Sciatic nerve (tissue), 2 donors: ENCODE results near the gene OR4N2. TPM values are rescaled to one million over a fixed set of nuclear protein-coding genes. Genes with fewer than 3 reads are reported as not detected.
"Not testable (repeated sequence)": the region's sequence is repeated elsewhere in the genome, so short reads cannot be mapped to it uniquely, and the experiment has no call there.

Experiments used
- ATAC-seq: fragments of 200-7000 bp; cut with Tn5 transposase; one replicate; pipeline ENCODE4 v1.9.1; 2020; ENCODE audit warnings: mild to moderate bottlenecking, moderate library complexity
- DNase-seq: peaks from one replicate; pipeline ENCODE4 v3.0.0-alpha.2; 2020; ENCODE audit warnings: low spot score
- intact Hi-C: fragments of 100-400 bp; cut with DNase I; formaldehyde crosslinking; loops from one replicate; pipeline ENCODE4 v1.14.2; 2022
- total RNA-seq: library from RNA; stranded (reverse); fragmentation: NEBNext Ultra II Directional; extraction: Animal tissue kit (Norgen Biotek cat#: 25700); gene quantifications from one replicate; pipeline ENCODE4 v1.2.1, GENCODE V29; 2021
- donor health status: DM: no; HTN: no; CAD: no.
- donor health status: DM: no; HTN: no; CAD: no.

The OR4N2 gene, protein sequence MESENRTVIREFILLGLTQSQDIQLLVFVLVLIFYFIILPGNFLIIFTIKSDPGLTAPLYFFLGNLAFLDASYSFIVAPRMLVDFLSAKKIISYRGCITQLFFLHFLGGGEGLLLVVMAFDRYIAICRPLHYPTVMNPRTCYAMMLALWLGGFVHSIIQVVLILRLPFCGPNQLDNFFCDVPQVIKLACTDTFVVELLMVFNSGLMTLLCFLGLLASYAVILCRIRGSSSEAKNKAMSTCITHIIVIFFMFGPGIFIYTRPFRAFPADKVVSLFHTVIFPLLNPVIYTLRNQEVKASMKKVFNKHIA
- not detected for total RNA-seq

DNA sequence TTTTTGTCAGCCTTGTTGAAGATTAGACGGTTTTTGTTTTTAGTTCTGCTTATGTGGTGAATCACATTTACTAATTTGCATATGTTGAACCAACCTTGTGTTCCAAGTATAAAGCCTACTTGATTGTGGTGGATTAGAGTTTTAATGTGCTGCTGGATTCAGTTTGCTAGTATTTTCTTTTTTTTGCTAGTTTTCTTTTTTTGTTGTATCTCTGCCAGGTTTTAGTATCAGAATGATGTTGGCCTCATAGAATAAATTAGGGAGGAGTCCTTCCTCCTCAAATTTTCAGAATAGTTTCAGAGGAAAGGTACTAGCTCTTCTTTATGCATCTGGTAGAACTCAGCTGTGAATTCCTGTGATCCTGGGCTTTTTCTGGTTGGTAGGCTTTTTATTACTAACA lies at the start of gene OR4N2:
TSS of gene OR4N2 (plus strand) at position 301 of the 400 bp plus-strand sequence. CDS start 23,679 bp downstream, outside the sequence.
- DNase-seq, ATAC-seq, intact Hi-C loops: not testable (repeated sequence)

- DNase-seq (no peak), ATAC-seq (no peak)
- intact Hi-C loops = no loop called here
These were observed 49.4 kb upstream of the OR4N2 start for GRCh38 chr14:19754172-19754571.

GRCh38 chr14:19771491-19771890 lies 32.1 kb upstream of the OR4N2 start:
- intact Hi-C loops, DNase-seq, ATAC-seq: not testable (repeated sequence)

DNA sequence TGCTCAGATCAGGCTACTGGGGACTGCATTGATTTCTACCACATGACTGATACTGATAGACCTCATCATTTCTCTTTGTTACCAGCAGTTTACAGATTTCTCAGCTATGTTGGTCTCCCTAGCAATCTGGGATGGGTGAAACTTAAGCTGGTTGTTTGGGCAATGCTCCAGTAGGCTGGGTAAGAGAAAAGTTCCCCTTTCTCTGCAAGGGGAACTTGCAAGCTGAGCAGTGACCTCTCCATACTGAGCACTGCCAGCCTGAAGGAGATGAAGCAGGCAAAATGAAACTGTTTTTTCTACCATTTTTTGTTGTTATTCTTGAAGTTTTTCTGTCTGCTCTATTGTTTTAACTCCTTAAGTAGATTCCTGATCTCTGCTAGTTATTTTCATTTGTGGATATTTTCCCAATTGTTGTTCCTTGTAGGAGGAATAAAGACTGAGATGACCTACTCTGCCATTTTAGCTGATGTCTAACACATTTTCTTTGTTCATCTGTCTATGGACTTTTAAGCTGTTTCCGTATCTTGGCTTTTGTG lies 31.6 kb upstream of the OR4N2 start:
- peak; percentile 78 for ATAC-seq
- DNase-seq = no peak
- intact Hi-C loops = no loop called here

DNA sequence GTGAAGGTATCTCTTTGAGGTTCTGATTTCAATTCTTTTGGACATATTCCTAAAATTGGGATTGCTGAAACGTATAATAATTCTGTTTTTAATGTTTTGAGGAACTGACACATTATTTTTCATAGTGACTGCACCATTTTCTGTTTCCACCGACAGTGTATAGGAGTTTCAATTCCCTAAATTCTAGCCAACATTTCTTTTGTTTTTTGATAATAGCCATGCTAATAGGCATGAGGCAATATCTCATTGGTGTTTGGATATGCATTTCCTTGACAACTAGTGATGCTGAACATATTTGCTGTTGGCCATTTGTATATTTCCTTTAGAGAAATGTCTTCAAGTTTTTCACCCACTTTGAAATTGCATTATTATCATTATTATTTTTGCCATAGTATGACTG lies 31.1 kb upstream of the OR4N2 start:
- ATAC-seq = peak; percentile 76
- DNase-seq, intact Hi-C loops: not testable (repeated sequence)

GRCh38 chr14:19773204-19773603 lies 30.4 kb upstream of the OR4N2 start, which contains the start of gene OR4M1:
Gene OR4M1, plus strand, starts transcription at chr14:19773504. Its CDS starts 6,819 bp downstream, at chr14:19780323.
- ATAC-seq, DNase-seq, intact Hi-C loops: not testable (repeated sequence)

DNA sequence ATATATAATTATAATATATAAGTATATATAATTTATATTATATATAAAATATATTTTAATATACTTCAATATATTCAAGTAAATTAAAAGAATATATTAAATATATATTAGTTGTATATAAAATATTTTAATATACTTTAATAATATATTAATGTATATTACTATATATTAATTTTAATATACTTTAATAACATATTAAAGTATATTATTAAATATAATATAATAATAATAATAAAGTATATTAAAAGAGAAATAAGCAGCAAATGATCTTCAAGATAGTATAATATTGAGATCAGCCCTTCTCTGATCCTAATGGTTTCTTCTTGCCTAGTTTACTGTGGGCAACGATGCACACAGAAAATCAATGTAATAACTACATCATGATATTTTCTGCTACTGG lies 28.0 kb upstream of the OR4N2 start:
- DNase-seq (no peak), ATAC-seq (no peak)
- intact Hi-C loops = no loop called here

DNA sequence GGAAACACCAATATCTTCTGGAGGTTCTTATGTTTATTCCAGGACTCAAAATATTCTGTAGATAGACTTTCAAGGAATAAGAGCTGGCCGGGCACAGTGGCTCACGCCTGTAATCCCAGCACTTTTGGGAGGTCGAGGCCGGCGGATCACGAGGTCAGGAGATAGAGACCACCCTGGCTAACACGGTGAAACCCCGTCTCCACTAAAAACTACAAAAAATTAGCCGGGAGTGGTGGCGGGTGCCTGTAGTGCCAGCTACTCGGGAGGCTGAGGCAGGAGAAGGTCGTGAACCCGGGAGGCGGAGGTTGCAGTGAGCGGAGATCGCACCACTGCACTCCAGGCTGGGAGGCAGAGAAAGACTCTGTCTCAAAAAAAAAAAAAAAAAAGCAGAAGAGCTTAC lies 17.7 kb upstream of the OR4N2 start:
- DNase-seq, ATAC-seq, intact Hi-C loops: not testable (repeated sequence)

DNA sequence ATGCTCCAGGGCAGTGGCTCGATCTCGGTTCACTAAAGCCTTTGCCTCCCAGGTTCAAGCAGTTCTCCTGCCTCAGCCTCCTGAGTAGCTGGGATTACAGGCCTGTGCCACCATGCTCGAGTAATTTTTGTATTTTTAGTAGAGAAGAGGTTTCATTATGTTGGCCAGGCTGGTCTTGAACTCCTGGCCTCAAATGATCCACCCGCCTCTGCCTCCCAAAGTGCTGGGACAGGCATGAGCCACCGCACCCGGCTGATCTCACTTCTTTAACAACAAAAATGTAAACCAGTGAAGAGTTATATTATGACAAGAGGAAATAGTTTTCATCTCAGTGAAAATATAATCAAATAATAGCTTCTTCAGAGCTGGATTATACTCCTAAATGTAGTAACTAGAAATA lies 16.3 kb upstream of the OR4N2 start:
- DNase-seq, intact Hi-C loops, ATAC-seq: not testable (repeated sequence)

DNA sequence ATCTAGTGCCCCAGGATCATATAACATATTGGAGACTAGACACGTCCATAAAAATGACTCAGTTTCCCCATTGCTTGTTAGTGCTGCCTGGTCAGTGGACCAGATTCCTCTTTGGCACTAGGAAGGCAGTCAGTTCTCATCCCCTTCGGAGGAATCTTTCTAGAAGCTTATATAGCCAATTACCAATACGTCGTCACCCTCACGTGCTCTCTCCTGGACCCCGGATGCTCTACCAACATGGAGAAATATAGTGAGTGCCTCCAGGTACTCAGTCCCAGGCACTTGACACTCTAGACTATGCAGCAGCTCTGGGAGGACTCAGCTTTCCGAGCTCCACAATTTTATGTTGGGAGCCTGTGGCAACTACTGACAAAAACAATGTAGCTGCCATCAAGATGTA lies 15.4 kb upstream of the OR4N2 start:
- DNase-seq, ATAC-seq, intact Hi-C loops: not testable (repeated sequence)

- DNase-seq, ATAC-seq, intact Hi-C loops: not testable (repeated sequence)
These were observed 7.0 kb upstream of the OR4N2 start for GRCh38 chr14:19796520-19797108.

DNA sequence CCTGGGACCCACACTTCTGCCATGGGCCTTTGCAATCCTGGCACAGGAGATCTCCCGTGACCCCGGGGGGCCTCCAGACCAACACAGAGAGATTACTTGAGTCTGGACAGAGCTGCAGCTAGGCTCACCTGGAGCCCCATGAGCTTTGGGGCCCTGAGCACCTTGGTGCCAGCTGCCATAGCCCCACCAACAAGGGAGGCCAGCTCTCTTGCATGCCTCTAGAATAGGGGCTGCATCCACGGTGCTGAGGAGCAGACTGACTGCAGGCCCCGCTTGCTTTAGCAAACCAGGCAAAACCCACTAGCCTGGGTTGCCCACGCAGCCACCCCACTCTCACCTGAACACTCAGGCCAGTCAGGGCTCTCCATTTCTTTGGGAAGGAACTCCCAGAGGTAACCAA lies 3.7 kb upstream of the OR4N2 start:
- DNase-seq (no peak), ATAC-seq (no peak)
- intact Hi-C loops = no loop called here

- ATAC-seq = peak; percentile 32
- DNase-seq = no peak
- intact Hi-C loops = no loop called here
These were observed 3.1 kb upstream of the OR4N2 start for GRCh38 chr14:19800282-19801117.

DNA sequence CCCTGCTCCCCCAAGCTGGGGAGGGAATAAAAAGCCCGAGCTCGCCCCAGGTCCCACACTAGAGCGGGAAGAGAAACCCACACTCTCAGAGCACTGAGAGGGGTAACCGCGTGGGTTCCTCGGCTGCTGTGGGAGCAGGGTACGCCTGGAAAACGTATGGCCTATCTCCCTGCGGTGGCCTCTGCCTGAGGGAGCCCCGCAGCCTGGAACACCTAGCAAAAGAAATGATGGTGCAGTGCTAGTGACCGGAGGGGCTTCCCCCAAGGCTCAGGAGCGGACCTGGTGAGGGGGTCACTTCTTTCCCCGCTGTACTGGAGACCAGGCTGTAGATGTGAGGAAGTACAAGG lies 2.5 kb upstream of the OR4N2 start:
- ATAC-seq = no peak
- intact Hi-C loops = no loop called here
- no peak for DNase-seq

- DNase-seq, ATAC-seq, intact Hi-C loops: not testable (repeated sequence)
These were observed 9.8 kb downstream of the OR4N2 start for GRCh38 chr14:19813171-19813920.

GRCh38 chr14:19819879-19820278 lies 16.3 kb downstream of the OR4N2 start:
- DNase-seq, intact Hi-C loops, ATAC-seq: not testable (repeated sequence)

- intact Hi-C loops, ATAC-seq: not testable (repeated sequence)
- peak; percentile 50 for DNase-seq
These were observed 17.4 kb downstream of the OR4N2 start for GRCh38 chr14:19821016-19821415.

DNA sequence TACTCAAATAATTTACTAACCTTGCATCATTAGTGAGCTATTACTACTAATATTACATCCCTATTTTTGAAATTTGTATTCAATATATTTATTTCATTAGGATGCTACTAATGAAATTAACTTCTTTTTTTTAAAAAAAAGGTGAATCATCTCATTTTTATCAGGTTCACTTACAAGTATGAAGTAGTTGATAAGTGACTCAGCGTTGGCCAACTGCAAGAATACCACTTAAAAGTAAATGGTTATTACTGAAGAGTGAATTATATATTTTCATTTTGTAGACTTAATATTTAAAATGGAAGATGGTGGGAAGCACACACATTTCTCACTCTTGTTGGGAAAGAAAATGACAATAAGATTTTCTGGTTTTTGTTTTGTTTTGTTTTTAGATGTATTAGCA lies 19.6 kb downstream of the OR4N2 start:
- ATAC-seq (no peak), DNase-seq (no peak)
- intact Hi-C loops = no loop called here

GRCh38 chr14:19823765-19824164 lies 20.2 kb downstream of the OR4N2 start:
- ATAC-seq (no peak), DNase-seq (no peak)
- intact Hi-C loops = no loop called here
